GM18858 (cell line): ENCODE measurements around the gene CRABP2.

ENCODE experiments used
- ATAC-seq: cut with Tn5 transposase; IDR thresholded peaks from one replicate; pipeline ENCODE4 v1.9.1; 2021; ENCODE audit not compliant: unreplicated experiment

Gene CRABP2

GRCh38 chr1:156742017-156742416 is 36.6 kb upstream of the CRABP2 start:
- ATAC-seq: no peak

GRCh38 chr1:156741481-156741983 is 36.1 kb upstream of the CRABP2 start:
- ATAC-seq: no peak

- ATAC-seq: peak; percentile 74
Measured at GRCh38 chr1:156740741-156741480, 35.5 kb upstream of the CRABP2 start, which contains the start of gene MRPL24. Gene MRPL24, minus strand, starts transcription at chr1:156741088. Its CDS starts 2,384 bp downstream, at chr1:156738704.

GRCh38 chr1:156740237-156740740 is 34.9 kb upstream of the CRABP2 start:
- ATAC-seq: no peak

- no peak for ATAC-seq
Measured at GRCh38 chr1:156738916-156739315, 33.5 kb upstream of the CRABP2 start.

GRCh38 chr1:156738407-156738806 is 33.0 kb upstream of the CRABP2 start:
- no peak for ATAC-seq

- no peak for ATAC-seq
Measured at GRCh38 chr1:156733989-156734584, 28.7 kb upstream of the CRABP2 start.

- ATAC-seq: peak; percentile 79
Measured at GRCh38 chr1:156728599-156729462, 23.4 kb upstream of the CRABP2 start, which contains the start of gene ISG20L2. Gene ISG20L2, minus strand, starts transcription at chr1:156728766. Its CDS starts 1,114 bp downstream, at chr1:156727652.

- ATAC-seq: peak; percentile 39
Measured at GRCh38 chr1:156727926-156728598, 22.7 kb upstream of the CRABP2 start, which contains the start of gene METTL25B. Gene METTL25B, plus strand, starts transcription at chr1:156728469. Its CDS starts 636 bp downstream, at chr1:156729105.

- no peak for ATAC-seq
Measured at GRCh38 chr1:156727492-156727891, 22.1 kb upstream of the CRABP2 start.

GRCh38 chr1:156726549-156727226 is 21.3 kb upstream of the CRABP2 start:
- ATAC-seq: no peak

GRCh38 chr1:156725683-156726280 is 20.4 kb upstream of the CRABP2 start:
- ATAC-seq: no peak

GRCh38 chr1:156721535-156721934 is 16.2 kb upstream of the CRABP2 start:
- ATAC-seq: no peak

GRCh38 chr1:156721131-156721530 is 15.7 kb upstream of the CRABP2 start:
- ATAC-seq: no peak

- ATAC-seq: no peak
Measured at GRCh38 chr1:156717351-156717750, 12.0 kb upstream of the CRABP2 start.

- ATAC-seq: no peak
Measured at GRCh38 chr1:156714830-156715229, 9.4 kb upstream of the CRABP2 start.

GRCh38 chr1:156712626-156713025 is 7.2 kb upstream of the CRABP2 start:
- no peak for ATAC-seq

GRCh38 chr1:156711011-156711817 is 5.8 kb upstream of the CRABP2 start:
- ATAC-seq: no peak
